ENCODE measurements around the gene UPK3A. TPM values are rescaled to one million over a fixed set of nuclear protein-coding genes. Genes with fewer than 3 reads are reported as not detected.

UPK3A gene
- total RNA-seq, 1 donor from 2014 or later, result not detected

DNA sequence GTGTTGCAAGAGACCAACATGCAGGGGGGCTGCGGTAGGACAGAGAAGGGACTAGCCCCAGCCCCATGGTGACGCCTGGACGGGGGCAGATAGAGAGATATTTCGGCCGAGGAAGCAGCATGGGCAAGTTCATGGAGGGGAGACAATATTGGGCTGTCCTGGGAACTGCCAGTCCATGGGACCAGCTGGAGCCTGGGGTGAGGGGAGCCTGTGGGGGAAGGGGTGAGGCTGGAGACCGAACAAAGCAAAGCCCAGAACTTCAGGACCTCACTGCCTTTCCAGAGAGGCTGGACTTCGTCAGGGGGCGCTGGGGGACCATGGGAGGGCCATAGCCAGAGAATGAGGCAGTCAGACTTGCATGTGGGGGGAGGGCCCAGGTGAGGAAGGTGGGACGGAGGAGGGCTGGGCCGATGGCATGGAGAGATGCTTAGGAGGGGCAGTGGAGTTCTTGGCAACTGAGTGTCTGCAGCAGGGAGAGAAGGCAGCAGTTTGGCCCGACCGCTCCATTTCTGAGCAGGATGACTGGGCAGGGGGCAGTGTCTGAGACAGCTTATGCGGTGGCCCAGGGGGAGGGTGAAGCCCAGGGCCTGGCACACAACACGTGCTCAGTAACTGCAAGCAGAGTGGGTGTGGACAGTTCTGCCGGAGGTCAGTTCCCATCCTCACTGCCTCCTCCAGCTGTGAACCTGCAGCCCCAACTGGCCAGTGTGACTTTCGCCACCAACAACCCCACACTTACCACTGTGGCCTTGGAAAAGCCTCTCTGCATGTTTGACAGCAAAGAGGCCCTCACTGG is 712 bp downstream of the UPK3A start:
- H3K9me3 Mint-ChIP-seq, result no peaks in the 10 kb centered on the region
- no peak overlapping the region for H3K4me3 Mint-ChIP-seq
- H3K27ac Mint-ChIP-seq (ENCODE audit: unreplicated experiment), result no peak overlapping the region
- peaks cover 66% of the 10 kb centered on the region for H3K27me3 Mint-ChIP-seq (ENCODE audit: low read depth)
- TF ChIP-seq CTCF (conservative IDR thresholded peaks at IDR 0.05), result no peak
- no peaks in the 10 kb centered on the region for H3K4me1 Mint-ChIP-seq
- DNase-seq (ENCODE audit: low read depth, low spot score), result no peak
- no peaks in the 10 kb centered on the region for H3K36me3 Mint-ChIP-seq (ENCODE audit: low read depth)

- peaks cover 53% of the 10 kb centered on the region for H3K27me3 Mint-ChIP-seq (ENCODE audit: low read depth)
- TF ChIP-seq CTCF (conservative IDR thresholded peaks at IDR 0.05), result no peak
- no peaks in the 10 kb centered on the region for H3K9me3 Mint-ChIP-seq
These were observed 2.3 kb downstream of the UPK3A start for GRCh38 chr22:45286854-45287551.

GRCh38 chr22:45290410-45290936 is 5.7 kb downstream of the UPK3A start:
- peaks cover 20% of the 10 kb centered on the region for H3K27me3 Mint-ChIP-seq (ENCODE audit: low read depth)
- no peaks in the 10 kb centered on the region for H3K4me1 Mint-ChIP-seq
- H3K27ac Mint-ChIP-seq (ENCODE audit: unreplicated experiment), result no peak overlapping the region
- no peak for TF ChIP-seq CTCF (conservative IDR thresholded peaks at IDR 0.05)
- peak; percentile 22 for DNase-seq (ENCODE audit: low read depth, low spot score)
- no peaks in the 10 kb centered on the region for H3K36me3 Mint-ChIP-seq (ENCODE audit: low read depth)
- no peaks in the 10 kb centered on the region for H3K9me3 Mint-ChIP-seq
- no peak overlapping the region for H3K4me3 Mint-ChIP-seq

More at GRCh38 chr22:45286854-45287551, 2.3 kb downstream of the UPK3A start:
- H3K36me3 Mint-ChIP-seq (ENCODE audit: low read depth), result no peaks in the 10 kb centered on the region
- no peak overlapping the region for H3K4me3 Mint-ChIP-seq
- no peaks in the 10 kb centered on the region for H3K4me1 Mint-ChIP-seq
- H3K27ac Mint-ChIP-seq (ENCODE audit: unreplicated experiment), result no peak overlapping the region
- DNase-seq (ENCODE audit: low read depth, low spot score), result no peak

- Mint-ChIP-seq H3K27me3 (ENCODE audit: low read depth) (peaks cover 12% of the 10 kb centered on the region), H3K36me3 (ENCODE audit: low read depth) (no peaks in the 10 kb centered on the region), H3K4me3 (no peak overlapping the region), H3K4me1 (no peaks in the 10 kb centered on the region), H3K27ac (ENCODE audit: unreplicated experiment) (no peak overlapping the region), H3K9me3 (no peaks in the 10 kb centered on the region)
- TF ChIP-seq CTCF (conservative IDR thresholded peaks at IDR 0.05), result no peak
- no peak for DNase-seq (ENCODE audit: low read depth, low spot score)
These were observed 6.5 kb downstream of the UPK3A start for GRCh38 chr22:45291061-45291930.

GRCh38 chr22:45291931-45292290 is 7.2 kb downstream of the UPK3A start:
- TF ChIP-seq CTCF (conservative IDR thresholded peaks at IDR 0.05), result no peak
- H3K27ac Mint-ChIP-seq (ENCODE audit: unreplicated experiment), result no peak overlapping the region
- no peak for DNase-seq (ENCODE audit: low read depth, low spot score)
- H3K4me3 Mint-ChIP-seq, result no peak overlapping the region
- no peaks in the 10 kb centered on the region for H3K36me3 Mint-ChIP-seq (ENCODE audit: low read depth)
- H3K4me1 Mint-ChIP-seq, result no peaks in the 10 kb centered on the region
- peaks cover 6% of the 10 kb centered on the region for H3K27me3 Mint-ChIP-seq (ENCODE audit: low read depth)
- H3K9me3 Mint-ChIP-seq, result no peaks in the 10 kb centered on the region

All from neural crest cell (in vitro differentiated cells).